HepG2 (cell line): ENCODE data around the gene TOMM22. TPM values are rescaled to one million over a fixed set of nuclear protein-coding genes. Genes with fewer than 3 reads are reported as not detected.

ENCODE experiments used
- ARNTL ChIP-seq: sonication (generic); formaldehyde crosslinking; IDR thresholded peaks from 2 replicates; pipeline ENCODE4 v1.4.0; 2020; ENCODE audit warnings: mild to moderate bottlenecking, missing genetic modification reagents
- ERF ChIP-seq: IDR thresholded peaks from 2 replicates; pipeline ENCODE4 v1.6.1; 2018; ENCODE audit warnings: missing biosample characterization, missing genetic modification reagents
- GMEB2 ChIP-seq: IDR thresholded peaks from 2 replicates; pipeline ENCODE4 v1.6.1; 2016; ENCODE audit warnings: missing biosample characterization, missing genetic modification reagents, low read depth
- GTF3A ChIP-seq: sonication (generic); formaldehyde crosslinking; conservative IDR thresholded peaks from 2 replicates; pipeline ENCODE4 v1.4.0; 2020; ENCODE audit warnings: mild to moderate bottlenecking, missing genetic modification reagents
- IRF2 ChIP-seq: IDR thresholded peaks from 2 replicates; pipeline ENCODE4 v1.6.1; 2018; ENCODE audit warnings: missing genetic modification reagents, missing compliant biosample characterization
- KDM6A ChIP-seq: IDR thresholded peaks from 2 replicates; pipeline ENCODE4 v1.6.1; 2016; ENCODE audit warnings: low read depth
- RFX3 ChIP-seq: IDR thresholded peaks from 2 replicates; pipeline ENCODE4 v1.6.1; 2016; ENCODE audit warnings: missing biosample characterization, missing genetic modification reagents
- RXRB ChIP-seq: IDR thresholded peaks from 2 replicates; pipeline ENCODE4 v1.6.1; 2016; ENCODE audit warnings: borderline replicate concordance, missing genetic modification reagents, missing compliant biosample characterization
- SP1 ChIP-seq, 2 experiments: fragments of 450-650 bp in 1 of 2; sonication (generic) in 1 of 2; formaldehyde crosslinking in 1 of 2; IDR thresholded peaks; 2 replicates each; pipeline versions ENCODE4 v1.4.0 to v1.6.1; 2016 to 2020; ENCODE audit warnings: missing genetic modification reagents in 1 of 2
- TAF15 ChIP-seq: fragments of 200-400 bp; formaldehyde crosslinking; IDR thresholded peaks from one replicate; pipeline ENCODE4 v1.6.1; 2018; ENCODE audit warnings: mild to moderate bottlenecking, low read depth, low read length; ENCODE audit not compliant: poor library complexity, severe bottlenecking
- TOPORS ChIP-seq: sonication (generic); formaldehyde crosslinking; IDR thresholded peaks from 2 replicates; pipeline ENCODE4 v1.8.0; 2023; ENCODE audit warnings: mild to moderate bottlenecking, missing genetic modification reagents
- YEATS2 ChIP-seq: sonication (generic); formaldehyde crosslinking; IDR thresholded peaks from 2 replicates; pipeline ENCODE4 v1.4.0; 2020; ENCODE audit warnings: missing genetic modification reagents, borderline replicate concordance
- ZBTB2 ChIP-seq: sonication (generic); formaldehyde crosslinking; IDR thresholded peaks from 2 replicates; pipeline ENCODE4 v1.8.0; 2022; ENCODE audit warnings: low read depth, missing genetic modification reagents
- ZFY ChIP-seq: sonication (generic); formaldehyde crosslinking; IDR thresholded peaks from 2 replicates; pipeline ENCODE4 v1.4.0; 2020; ENCODE audit warnings: missing genetic modification reagents
- ZNF205 ChIP-seq: IDR thresholded peaks from 2 replicates; pipeline ENCODE4 v1.6.1; 2018; ENCODE audit warnings: missing biosample characterization, missing genetic modification reagents
- ZNF264 ChIP-seq: sonication (generic); formaldehyde crosslinking; IDR thresholded peaks from 2 replicates; pipeline ENCODE4 v1.4.0; 2020; ENCODE audit warnings: missing genetic modification reagents
- ZNF484 ChIP-seq: sonication (generic); formaldehyde crosslinking; IDR thresholded peaks from 2 replicates; pipeline ENCODE4 v1.5.1; 2020; ENCODE audit warnings: mild to moderate bottlenecking, low read depth, missing genetic modification reagents, borderline replicate concordance
- ZNF781 ChIP-seq: sonication (generic); formaldehyde crosslinking; IDR thresholded peaks from 2 replicates; pipeline ENCODE4 v1.5.1; 2020; ENCODE audit warnings: borderline replicate concordance, mild to moderate bottlenecking, missing genetic modification reagents; ENCODE audit errors: not compliant biosample characterization
- polyA plus RNA-seq, 8 experiments: library from polyadenylated mRNA; depleted of rRNA in 3 of 8; stranded (reverse) in 7 of 8; unstranded in 1 of 8; fragments of >200 nt; fragmentation: Illumina TruSeq in 4 of 8; extraction: Trizol in 4 of 8; gene quantifications; 2 replicates each; pipeline versions ENCODE4 v1.2.1 to v1.2.3, GENCODE V29; 2011 to 2016; ENCODE audit warnings: low read depth in 4 of 8, missing spikeins in 1 of 8, mixed read lengths in 1 of 8; ENCODE audit not compliant: insufficient read depth in 1 of 8
- total RNA-seq, 5 experiments: library from RNA; depleted of rRNA; stranded (reverse); fragments of >200 nt; fragmentation: Illumina TruSeq; extraction: Trizol; gene quantifications; 2 replicates each; pipeline ENCODE4 v1.2.3, GENCODE V29; 2016; ENCODE audit warnings: low read depth in 1 of 5
- TF ChIP-seq, protein P1 (sequence below): sonication (generic); formaldehyde crosslinking; IDR thresholded peaks from 2 replicates; pipeline ENCODE4 v1.5.0; 2020; ENCODE audit warnings: mild to moderate bottlenecking, missing genetic modification reagents, borderline replicate concordance
- TF ChIP-seq, protein P2 (sequence below): sonication (generic); formaldehyde crosslinking; IDR thresholded peaks from 2 replicates; pipeline ENCODE4 v1.5.0; 2020; ENCODE audit warnings: mild to moderate bottlenecking, missing genetic modification reagents, moderate library complexity
- TF ChIP-seq, protein P3 (sequence below): IDR thresholded peaks from 2 replicates; pipeline ENCODE4 v1.6.1; 2016; ENCODE audit warnings: low read depth, control low read depth

The TOMM22 gene
- total and polyA plus RNA-seq, 2 of the 13 experiments (the other 11 are each of a cell fraction or from before 2014, with no cell fraction given), result 46.9 to 118 TPM

GRCh38 chr22:38700789-38701628 lies 19.3 kb downstream of the TOMM22 start, which contains the start of gene JOSD1 (continued):
- TF ChIP-seq, protein P1, sequence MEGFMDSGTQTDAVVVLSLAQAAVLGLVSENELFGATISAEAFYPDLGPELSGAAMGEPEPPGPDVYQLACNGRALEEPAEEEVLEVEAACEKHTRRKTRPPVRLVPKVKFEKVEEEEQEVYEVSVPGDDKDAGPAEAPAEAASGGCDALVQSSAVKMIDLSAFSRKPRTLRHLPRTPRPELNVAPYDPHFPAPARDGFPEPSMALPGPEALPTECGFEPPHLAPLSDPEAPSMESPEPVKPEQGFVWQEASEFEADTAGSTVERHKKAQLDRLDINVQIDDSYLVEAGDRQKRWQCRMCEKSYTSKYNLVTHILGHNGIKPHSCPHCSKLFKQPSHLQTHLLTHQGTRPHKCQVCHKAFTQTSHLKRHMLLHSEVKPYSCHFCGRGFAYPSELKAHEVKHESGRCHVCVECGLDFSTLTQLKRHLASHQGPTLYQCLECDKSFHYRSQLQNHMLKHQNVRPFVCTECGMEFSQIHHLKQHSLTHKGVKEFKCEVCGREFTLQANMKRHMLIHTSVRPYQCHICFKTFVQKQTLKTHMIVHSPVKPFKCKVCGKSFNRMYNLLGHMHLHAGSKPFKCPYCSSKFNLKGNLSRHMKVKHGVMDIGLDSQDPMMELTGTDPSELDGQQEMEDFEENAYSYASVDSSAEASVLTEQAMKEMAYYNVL (CRISPR knock-in tag), result 0 out of 2 replicates have a peak, but pooled peaks have one; percentile 63
- 0 out of 2 replicates have a peak, but pooled peaks have one; percentile 25 for TF ChIP-seq RXRB
- TF ChIP-seq GMEB2 (CRISPR knock-in tag), result 0 out of 2 replicates have a peak, but pooled peaks have one; percentile 27
- no peak; the same call in 1 of the 2 replicates for TF ChIP-seq YEATS2 (CRISPR knock-in tag)
- no peak for TF ChIP-seq GTF3A (CRISPR knock-in tag)
- TF ChIP-seq TOPORS (CRISPR knock-in tag), result peak; percentile 94
- peak; percentile 43; the same call in 1 of the 2 replicates for TF ChIP-seq ARNTL (CRISPR knock-in tag)
- TF ChIP-seq KDM6A, result no peak
- no peak for TF ChIP-seq ZNF484 (CRISPR knock-in tag)
- no peak for TF ChIP-seq ZNF781
- TF ChIP-seq, protein P2, sequence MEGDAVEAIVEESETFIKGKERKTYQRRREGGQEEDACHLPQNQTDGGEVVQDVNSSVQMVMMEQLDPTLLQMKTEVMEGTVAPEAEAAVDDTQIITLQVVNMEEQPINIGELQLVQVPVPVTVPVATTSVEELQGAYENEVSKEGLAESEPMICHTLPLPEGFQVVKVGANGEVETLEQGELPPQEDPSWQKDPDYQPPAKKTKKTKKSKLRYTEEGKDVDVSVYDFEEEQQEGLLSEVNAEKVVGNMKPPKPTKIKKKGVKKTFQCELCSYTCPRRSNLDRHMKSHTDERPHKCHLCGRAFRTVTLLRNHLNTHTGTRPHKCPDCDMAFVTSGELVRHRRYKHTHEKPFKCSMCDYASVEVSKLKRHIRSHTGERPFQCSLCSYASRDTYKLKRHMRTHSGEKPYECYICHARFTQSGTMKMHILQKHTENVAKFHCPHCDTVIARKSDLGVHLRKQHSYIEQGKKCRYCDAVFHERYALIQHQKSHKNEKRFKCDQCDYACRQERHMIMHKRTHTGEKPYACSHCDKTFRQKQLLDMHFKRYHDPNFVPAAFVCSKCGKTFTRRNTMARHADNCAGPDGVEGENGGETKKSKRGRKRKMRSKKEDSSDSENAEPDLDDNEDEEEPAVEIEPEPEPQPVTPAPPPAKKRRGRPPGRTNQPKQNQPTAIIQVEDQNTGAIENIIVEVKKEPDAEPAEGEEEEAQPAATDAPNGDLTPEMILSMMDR (CRISPR knock-in tag), result peak; percentile 38
- peak; percentile 84 for TF ChIP-seq ZBTB2 (CRISPR knock-in tag)
- TF ChIP-seq, protein P3, sequence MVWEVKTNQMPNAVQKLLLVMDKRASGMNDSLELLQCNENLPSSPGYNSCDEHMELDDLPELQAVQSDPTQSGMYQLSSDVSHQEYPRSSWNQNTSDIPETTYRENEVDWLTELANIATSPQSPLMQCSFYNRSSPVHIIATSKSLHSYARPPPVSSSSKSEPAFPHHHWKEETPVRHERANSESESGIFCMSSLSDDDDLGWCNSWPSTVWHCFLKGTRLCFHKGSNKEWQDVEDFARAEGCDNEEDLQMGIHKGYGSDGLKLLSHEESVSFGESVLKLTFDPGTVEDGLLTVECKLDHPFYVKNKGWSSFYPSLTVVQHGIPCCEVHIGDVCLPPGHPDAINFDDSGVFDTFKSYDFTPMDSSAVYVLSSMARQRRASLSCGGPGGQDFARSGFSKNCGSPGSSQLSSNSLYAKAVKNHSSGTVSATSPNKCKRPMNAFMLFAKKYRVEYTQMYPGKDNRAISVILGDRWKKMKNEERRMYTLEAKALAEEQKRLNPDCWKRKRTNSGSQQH (CRISPR knock-in tag), result peak; percentile 76
- peak; percentile 68; the same call in 1 of the 2 replicates for TF ChIP-seq ERF
- 0 out of 2 replicates have a peak, but pooled peaks have one; percentile 21 for TF ChIP-seq IRF2 (CRISPR knock-in tag)
- no peak for TF ChIP-seq SP1 (IDR thresholded peaks at IDR 0.05)
- peak; percentile 78 for TF ChIP-seq SP1 (CRISPR knock-in tag; IDR thresholded peaks at IDR 0.05)
- no peak for TF ChIP-seq TAF15
- no peak for TF ChIP-seq RFX3 (CRISPR knock-in tag)
- TF ChIP-seq ZNF264 (CRISPR knock-in tag), result peak; percentile 100
- TF ChIP-seq ZNF205 (CRISPR knock-in tag), result peak; percentile 71; the same call in 1 of the 2 replicates
- peak; percentile 92 for TF ChIP-seq ZFY (CRISPR knock-in tag)
